CD4-positive, alpha-beta memory T cell (primary cell): ENCODE results near the gene ABCC6. TPM values are rescaled to one million over a fixed set of nuclear protein-coding genes. Genes with fewer than 3 reads are reported as not detected.
"Not testable (repeated sequence)": the region's sequence is repeated elsewhere in the genome, so short reads cannot be mapped to it uniquely, and the experiment has no call there.

Experiments
- CTCF ChIA-PET: fragments of 350-600 bp; sonication (Branson Sonifier 250); formaldehyde crosslinking; loops from one replicate; lab custom pipeline; 2021; ENCODE audit warnings: inconsistent platforms; ENCODE audit not compliant: partially characterized antibody; lab: Charles Lee
- POLR2A ChIA-PET: fragments of 350-600 bp; sonication (Branson Sonifier 250); formaldehyde crosslinking; loops from one replicate; lab custom pipeline; 2021; ENCODE audit not compliant: partially characterized antibody; lab: Charles Lee
- DNase-seq, 5 donors: peaks; one replicate each; pipeline versions ENCODE4 v3.0.0 to v3.0.0-alpha.2; 2020 to 2022; ENCODE audit warnings: mixed read lengths in 1 of 5
- H3K27ac ChIP-seq: one replicate; pipeline ENCODE4 v1.7.0; 2013; ENCODE audit warnings: low read depth, low read length
- H3K27me3 ChIP-seq: 2 replicates; pipeline ENCODE4 v1.7.0; 2013; ENCODE audit warnings: mild to moderate bottlenecking, low read length, moderate library complexity; ENCODE audit not compliant: insufficient read depth
- H3K36me3 ChIP-seq: 2 replicates; pipeline ENCODE4 v1.7.0; 2013; ENCODE audit warnings: mild to moderate bottlenecking, low read length, moderate library complexity; ENCODE audit not compliant: insufficient read depth
- H3K4me1 ChIP-seq: 2 replicates; pipeline ENCODE4 v1.7.0; 2013; ENCODE audit warnings: mild to moderate bottlenecking, low read length, moderate library complexity; ENCODE audit not compliant: insufficient read depth
- H3K4me3 ChIP-seq, 2 donors: one replicate each; pipeline ENCODE4 v1.7.0; 2013; ENCODE audit warnings: low read length in 2 of 2, mild to moderate bottlenecking in 1 of 2
- H3K9me3 ChIP-seq, 2 donors: one replicate each; pipeline ENCODE4 v1.7.0; 2013; ENCODE audit warnings: low read length in 2 of 2, control low read depth in 1 of 2; ENCODE audit not compliant: control insufficient read depth in 1 of 2
- H3K27ac Mint-ChIP-seq, 7 donors: one replicate each; pipeline ENCODE4 v1.8.0; 2020 to 2021; ENCODE audit warnings: mixed read lengths in 7 of 7, mild to moderate bottlenecking in 6 of 7, inconsistent platforms in 3 of 7, moderate library complexity in 3 of 7
- H3K27me3 Mint-ChIP-seq, 2 donors: one replicate each; pipeline ENCODE4 v1.8.0; 2020 to 2021; ENCODE audit warnings: mixed read lengths in 2 of 2
- H3K36me3 Mint-ChIP-seq, 2 donors: one replicate each; pipeline ENCODE4 v1.8.0; 2020 to 2021; ENCODE audit warnings: mixed read lengths in 2 of 2, inconsistent platforms in 1 of 2, mild to moderate bottlenecking in 1 of 2
- H3K4me1 Mint-ChIP-seq, 4 donors: one replicate each; pipeline ENCODE4 v1.8.0; 2020 to 2021; ENCODE audit warnings: mixed read lengths in 4 of 4, mild to moderate bottlenecking in 1 of 4
- H3K4me3 Mint-ChIP-seq, 8 donors: one replicate each; pipeline ENCODE4 v1.8.0; 2020 to 2021; ENCODE audit warnings: mixed read lengths in 8 of 8, mild to moderate bottlenecking in 7 of 8, moderate library complexity in 6 of 8, inconsistent platforms in 3 of 8
- H3K9me3 Mint-ChIP-seq, 8 donors: one replicate each; pipeline ENCODE4 v1.8.0; 2020 to 2021; ENCODE audit warnings: mixed read lengths in 8 of 8, mild to moderate bottlenecking in 5 of 8, inconsistent platforms in 3 of 8, moderate library complexity in 1 of 8
- intact Hi-C: fragments of 100-400 bp; cut with micrococcal nuclease; formaldehyde crosslinking; loops from one replicate; pipeline ENCODE4 v1.15.1; 2023
- polyA plus RNA-seq, 2 donors: library from polyadenylated mRNA; unstranded; fragments of 300-500 nt; fragmentation: Illumina TruSeq; gene quantifications; one replicate each; pipeline ENCODE4 v1.2.3, GENCODE V29; 2021
- total RNA-seq, 2 experiments: library from RNA; stranded (reverse); gene quantifications; one replicate each; pipeline ENCODE4 v1.2.3, GENCODE V29; 2021

Gene ABCC6
- total and polyA plus RNA-seq, 4 experiments from 2014 or later, result 0.15 TPM; not detected in 3

DNA sequence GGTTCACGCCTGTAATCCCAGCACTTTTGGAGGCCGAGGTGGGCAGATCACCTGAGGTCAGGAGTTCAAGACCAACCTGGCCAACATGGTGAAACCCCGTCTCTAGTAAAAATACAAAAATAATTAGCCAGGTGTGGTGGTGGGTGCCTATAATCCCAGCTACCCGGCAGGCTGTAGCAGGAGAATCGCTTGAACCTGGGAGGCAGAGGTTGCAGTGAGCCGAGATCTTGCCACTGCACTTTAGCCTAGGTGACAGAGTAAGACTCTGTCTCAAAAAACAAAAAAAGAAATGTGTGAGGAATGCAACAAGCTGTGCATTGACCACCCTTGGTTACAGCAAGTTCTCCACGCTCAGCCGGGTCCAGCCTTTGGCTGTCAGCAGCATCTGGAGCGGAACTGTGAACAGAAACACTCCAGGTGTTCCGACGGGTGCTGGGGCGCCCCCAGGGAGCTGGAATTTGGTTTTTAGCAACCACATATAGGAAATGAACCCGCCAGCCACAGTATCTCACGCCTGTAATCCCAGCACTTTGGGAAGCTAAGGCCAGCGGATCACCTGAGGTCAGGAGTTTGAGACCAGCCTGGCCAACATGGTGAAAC, 75.2 kb downstream of the ABCC6 start:
- H3K27ac Mint-ChIP-seq, H3K27ac ChIP-seq, H3K27me3 Mint-ChIP-seq, H3K4me1 ChIP-seq, intact Hi-C loops, DNase-seq, H3K4me3 ChIP-seq, H3K9me3 ChIP-seq, H3K9me3 Mint-ChIP-seq, POLR2A ChIA-PET, H3K27me3 ChIP-seq, H3K4me3 Mint-ChIP-seq, H3K36me3 ChIP-seq, H3K4me1 Mint-ChIP-seq: not testable (repeated sequence)
- peaks cover 16 to 18% of the 10 kb centered on the region in 2 donors for H3K36me3 Mint-ChIP-seq
- CTCF ChIA-PET, result interaction anchor here (1.3 kb wide), 1 partner anchor 24 kb away, joined by 3 read pairs; no protein-coding TSS in a partner anchor

DNA sequence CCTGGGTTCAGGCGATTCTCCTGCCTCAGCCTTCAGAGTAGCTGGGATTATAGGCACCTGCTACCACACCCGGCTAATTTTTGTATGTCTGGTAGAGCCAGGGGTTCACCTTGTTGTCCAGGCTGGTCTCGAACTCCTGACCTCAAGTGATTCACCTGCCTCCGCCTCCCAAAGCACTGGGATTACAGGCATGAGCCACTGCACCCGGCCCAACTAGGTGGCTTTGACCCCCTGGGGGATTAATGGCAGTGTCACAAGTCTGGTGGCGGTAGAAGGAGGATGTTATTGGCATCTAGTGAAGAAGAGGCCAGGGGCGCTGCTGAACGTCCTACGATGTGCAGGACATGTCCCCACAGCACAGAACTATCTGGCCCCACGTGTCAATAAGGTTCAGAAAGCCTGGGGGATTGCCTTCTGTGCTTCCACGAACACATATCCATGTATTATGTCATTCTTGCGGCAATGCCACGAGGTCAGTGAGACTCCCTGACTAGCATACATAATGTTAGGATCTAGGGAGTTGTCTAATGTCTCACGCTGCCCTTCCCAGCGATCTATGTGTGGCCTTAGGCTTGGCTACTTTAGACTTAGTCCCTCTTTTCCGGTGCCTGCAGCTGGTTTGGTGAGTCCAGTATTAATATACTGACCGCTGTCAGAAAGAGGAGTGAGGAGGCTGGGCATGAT, 75.8 kb downstream of the ABCC6 start:
- CTCF ChIA-PET, result interaction anchor here (1.3 kb wide), 1 partner anchor 25 kb away, joined by 3 read pairs; no protein-coding TSS in a partner anchor
- H3K4me3 ChIP-seq, result no peak overlapping the region
- H3K9me3 ChIP-seq, result no peaks in the 10 kb centered on the region
- H3K4me1 ChIP-seq, result no peaks in the 10 kb centered on the region
- Mint-ChIP-seq H3K4me1 (peaks cover 0 to 9% (median 4%) of the 10 kb centered on the region in 4 donors), H3K27me3 (no peaks in the 10 kb centered on the region), H3K4me3 (no peak overlapping the region), H3K27ac (peak overlapping the region in 1 of 7 donors; percentile 8), H3K36me3 (peaks cover 19 to 23% of the 10 kb centered on the region in 2 donors), H3K9me3 (peaks cover 0 to 4% (median 0%) of the 10 kb centered on the region in 8 donors)
- H3K27me3 ChIP-seq, result no peaks in the 10 kb centered on the region
- no peak for DNase-seq
- POLR2A ChIA-PET, result no interaction called here
- H3K27ac ChIP-seq, result no peak overlapping the region
- H3K36me3 ChIP-seq, result peaks cover 7% of the 10 kb centered on the region
- intact Hi-C loops, result no loop called here

GRCh38 chr16:16146380-16147315, 76.6 kb downstream of the ABCC6 start:
- POLR2A ChIA-PET, result no interaction called here
- H3K36me3 Mint-ChIP-seq, result peaks cover 25 to 29% of the 10 kb centered on the region in 2 donors

DNA sequence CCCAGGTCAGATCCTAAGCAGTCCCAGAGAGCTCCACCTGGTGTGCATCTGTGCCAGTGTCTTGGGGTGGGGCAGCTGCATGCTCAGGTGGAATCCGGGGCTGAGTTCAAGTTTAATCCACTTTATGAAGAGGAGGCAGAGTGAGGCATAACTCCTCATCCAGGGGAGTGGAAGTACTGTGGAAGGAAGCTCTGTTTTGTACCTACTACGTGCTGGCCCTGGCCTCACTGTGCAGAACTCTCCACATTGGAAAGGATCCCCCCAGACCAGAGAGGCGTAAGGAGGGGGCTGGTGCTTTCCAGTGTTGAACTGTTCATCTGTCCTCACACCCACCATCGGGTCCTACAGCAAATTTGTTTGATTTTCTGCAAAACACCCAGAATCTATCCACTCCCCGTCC, 78.0 kb downstream of the ABCC6 start:
- POLR2A ChIA-PET, result no interaction called here
- Mint-ChIP-seq H3K27me3 (no peaks in the 10 kb centered on the region), H3K36me3 (peaks cover 34 to 40% of the 10 kb centered on the region in 2 donors), H3K4me3 (no peak overlapping the region), H3K27ac (peak overlapping the region in 1 of 7 donors; percentile 53), H3K9me3 (peaks cover 0 to 2% (median 0%) of the 10 kb centered on the region in 8 donors), H3K4me1 (no peaks in the 10 kb centered on the region)
- Histone ChIP-seq H3K27ac (no peak overlapping the region), H3K4me3 (no peak overlapping the region), H3K4me1 (no peaks in the 10 kb centered on the region), H3K9me3 (no peaks in the 10 kb centered on the region), H3K36me3 (peaks cover 21% of the 10 kb centered on the region), H3K27me3 (no peaks in the 10 kb centered on the region)
- intact Hi-C loops, result no loop called here
- no peak for DNase-seq
- CTCF ChIA-PET, result interaction anchor here (2.5 kb wide), 1 partner anchor 17 kb away, joined by 6 read pairs; no protein-coding TSS in a partner anchor

More at GRCh38 chr16:16146380-16147315, 76.6 kb downstream of the ABCC6 start:
- no peaks in the 10 kb centered on the region for H3K27me3 ChIP-seq
- DNase-seq, result no peak
- CTCF ChIA-PET, result no interaction called here
- H3K4me1 ChIP-seq, result no peaks in the 10 kb centered on the region
- H3K4me3 ChIP-seq, result no peak overlapping the region
- H3K27ac ChIP-seq, result no peak overlapping the region
- Mint-ChIP-seq H3K4me3 (no peak overlapping the region), H3K9me3 (peaks cover 0 to 4% (median 0%) of the 10 kb centered on the region in 8 donors), H3K27ac (no peak overlapping the region), H3K4me1 (peaks cover 0 to 8% (median 4%) of the 10 kb centered on the region in 4 donors), H3K27me3 (no peaks in the 10 kb centered on the region)
- intact Hi-C loops, result no loop called here
- peaks cover 8% of the 10 kb centered on the region for H3K36me3 ChIP-seq
- no peaks in the 10 kb centered on the region for H3K9me3 ChIP-seq

DNA sequence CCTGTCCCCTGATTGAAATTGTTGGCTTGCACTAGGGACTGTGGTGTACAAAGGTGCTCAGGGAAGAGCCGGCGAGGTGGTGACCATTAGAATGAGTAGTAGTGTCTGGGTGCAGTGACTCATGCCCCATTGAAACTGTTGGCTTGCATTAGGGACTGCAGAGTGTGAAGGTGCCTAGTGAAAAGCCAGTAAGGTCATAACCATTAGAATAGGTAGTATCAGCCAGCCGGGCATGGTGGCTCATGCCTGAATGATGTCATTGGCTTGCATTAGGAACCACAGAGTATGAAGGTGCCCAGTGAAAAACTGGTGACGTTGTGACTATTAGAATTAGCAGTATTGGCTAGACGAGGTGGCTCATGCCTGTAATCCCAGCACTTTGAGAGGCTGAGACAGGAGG, 78.9 kb downstream of the ABCC6 start:
- POLR2A ChIA-PET, result no interaction called here
- Mint-ChIP-seq H3K4me1 (no peaks in the 10 kb centered on the region), H3K27ac (peak overlapping the region in 2 of 7 donors; percentile 15 to 42), H3K4me3 (no peak overlapping the region), H3K27me3 (no peaks in the 10 kb centered on the region), H3K36me3 (peaks cover 42 to 46% of the 10 kb centered on the region in 2 donors), H3K9me3 (peaks cover 0 to 2% (median 0%) of the 10 kb centered on the region in 8 donors)
- intact Hi-C loops, result no loop called here
- Histone ChIP-seq H3K27me3 (no peaks in the 10 kb centered on the region), H3K4me3 (no peak overlapping the region), H3K36me3 (peaks cover 27% of the 10 kb centered on the region), H3K4me1 (no peaks in the 10 kb centered on the region), H3K27ac (no peak overlapping the region), H3K9me3 (no peaks in the 10 kb centered on the region)
- no peak for DNase-seq
- CTCF ChIA-PET, result interaction anchor here (2.5 kb wide), 1 partner anchor 17 kb away, joined by 6 read pairs; no protein-coding TSS in a partner anchor

DNA sequence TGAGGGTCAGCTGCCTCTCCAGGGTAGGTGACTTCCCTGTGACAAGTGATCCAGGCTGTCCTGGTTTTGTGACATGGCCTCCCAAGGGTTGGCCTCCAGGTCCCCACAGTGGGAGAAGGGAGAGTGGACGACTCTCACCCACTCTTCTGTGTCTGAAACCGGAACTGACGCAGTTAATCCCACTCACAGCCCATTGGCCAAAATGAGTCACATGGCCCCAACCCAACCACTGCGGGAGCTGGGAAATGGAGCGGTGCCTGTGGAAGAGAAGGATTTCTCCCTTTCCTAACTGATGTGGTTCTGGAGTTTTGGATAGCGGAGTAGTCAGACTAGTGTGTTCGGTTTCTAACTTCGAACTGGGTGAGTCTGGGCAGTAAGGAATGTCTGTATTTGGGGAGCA, 79.4 kb downstream of the ABCC6 start:
- Histone ChIP-seq H3K27me3 (no peaks in the 10 kb centered on the region), H3K36me3 (peaks cover 30% of the 10 kb centered on the region), H3K4me1 (no peaks in the 10 kb centered on the region), H3K4me3 (no peak overlapping the region), H3K9me3 (no peaks in the 10 kb centered on the region), H3K27ac (no peak overlapping the region)
- CTCF ChIA-PET, result interaction anchor here (2.5 kb wide), 1 partner anchor 16 kb away, joined by 6 read pairs; no protein-coding TSS in a partner anchor
- H3K4me3 Mint-ChIP-seq, result no peak overlapping the region
- peaks cover 0 to 2% (median 0%) of the 10 kb centered on the region in 8 donors for H3K9me3 Mint-ChIP-seq
- intact Hi-C loops, result no loop called here
- H3K4me1 Mint-ChIP-seq, result no peaks in the 10 kb centered on the region
- no peak overlapping the region for H3K27ac Mint-ChIP-seq
- H3K27me3 Mint-ChIP-seq, result no peaks in the 10 kb centered on the region
- POLR2A ChIA-PET, result no interaction called here
- peaks cover 44 to 48% of the 10 kb centered on the region in 2 donors for H3K36me3 Mint-ChIP-seq
- DNase-seq, result no peak
